RWPE2 (cell line): ENCODE results near the gene CYRIA.

Source experiments
- ATAC-seq: fragments of 200-7000 bp; cut with Tn5 transposase; 3 replicates; pipeline ENCODE4 v1.9.1; 2021; ENCODE audit warnings: low read depth
- DNase-seq: peaks from one replicate; pipeline ENCODE4 v3.0.0-alpha.2; 2020; ENCODE audit warnings: low spot score
- H3K27ac ChIP-seq: fragments of 450-650 bp; 2 replicates; pipeline ENCODE4 v1.5.1; 2017; ENCODE audit warnings: mild to moderate bottlenecking; ENCODE audit not compliant: poor library complexity, severe bottlenecking
- H3K27me3 ChIP-seq: fragments of 250-450 bp; sonication (Bioruptor Pico); 2 replicates; pipeline ENCODE4 v1.5.1; 2021; ENCODE audit warnings: mild to moderate bottlenecking, moderate library complexity; ENCODE audit not compliant: insufficient read depth, poor library complexity, severe bottlenecking
- H3K36me3 ChIP-seq: fragments of 250-450 bp; sonication (Bioruptor Pico); 2 replicates; pipeline ENCODE4 v1.5.1; 2020; ENCODE audit warnings: low read depth, mild to moderate bottlenecking, moderate library complexity
- H3K4me1 ChIP-seq: fragments of 250-450 bp; sonication (Bioruptor Pico); 2 replicates; pipeline ENCODE4 v1.5.1; 2021; ENCODE audit warnings: mild to moderate bottlenecking, moderate library complexity; ENCODE audit not compliant: insufficient read depth, poor library complexity, severe bottlenecking
- H3K4me3 ChIP-seq: fragments of 250-450 bp; sonication (Bioruptor Pico); 2 replicates; pipeline ENCODE4 v1.5.1; 2021; ENCODE audit warnings: mild to moderate bottlenecking, moderate library complexity; ENCODE audit not compliant: severe bottlenecking
- H3K9me3 ChIP-seq: fragments of 250-450 bp; sonication (Bioruptor Pico); 2 replicates; pipeline ENCODE4 v1.5.1; 2021; ENCODE audit warnings: mild to moderate bottlenecking, moderate library complexity; ENCODE audit not compliant: severe bottlenecking
- CTCF ChIP-seq: fragments of 450-650 bp; IDR thresholded peaks from one replicate; pipeline ENCODE4 v1.5.1; 2017; ENCODE audit warnings: mild to moderate bottlenecking, moderate library complexity; ENCODE audit not compliant: poor library complexity, severe bottlenecking

CYRIA gene

GRCh38 chr2:16640001-16640700 lies 25.5 kb downstream of the CYRIA start:
- Histone ChIP-seq H3K27me3 (no peaks in the 10 kb centered on the region), H3K27ac (no peak overlapping the region), H3K36me3 (no peaks in the 10 kb centered on the region), H3K4me1 (no peaks in the 10 kb centered on the region), H3K9me3 (no peaks in the 10 kb centered on the region), H3K4me3 (no peak overlapping the region)
- no peak for ATAC-seq
- no peak for TF ChIP-seq CTCF
- DNase-seq = no peak

- Histone ChIP-seq H3K4me1 (no peaks in the 10 kb centered on the region), H3K27me3 (no peaks in the 10 kb centered on the region), H3K27ac (no peak overlapping the region), H3K4me3 (no peak overlapping the region), H3K36me3 (no peaks in the 10 kb centered on the region), H3K9me3 (no peaks in the 10 kb centered on the region)
- DNase-seq = no peak
- ATAC-seq = no peak
- no peak for TF ChIP-seq CTCF
These were observed 26.2 kb downstream of the CYRIA start for GRCh38 chr2:16639431-16639830.

- no peaks in the 10 kb centered on the region for H3K9me3 ChIP-seq
- DNase-seq (no peak), ATAC-seq (no peak)
- H3K4me3 ChIP-seq = no peak overlapping the region
- H3K4me1 ChIP-seq = no peaks in the 10 kb centered on the region
- H3K27ac ChIP-seq = no peak overlapping the region
- TF ChIP-seq CTCF = no peak
- H3K27me3 ChIP-seq = no peaks in the 10 kb centered on the region
- H3K36me3 ChIP-seq = no peaks in the 10 kb centered on the region
These were observed 26.7 kb downstream of the CYRIA start for GRCh38 chr2:16638946-16639345.

- no peak for TF ChIP-seq CTCF
- Histone ChIP-seq H3K27me3 (no peaks in the 10 kb centered on the region), H3K4me1 (no peaks in the 10 kb centered on the region), H3K27ac (no peak overlapping the region), H3K9me3 (no peaks in the 10 kb centered on the region), H3K4me3 (no peak overlapping the region), H3K36me3 (no peaks in the 10 kb centered on the region)
- ATAC-seq = no peak
- DNase-seq = no peak
These were observed 28.3 kb downstream of the CYRIA start for GRCh38 chr2:16637304-16637703.

GRCh38 chr2:16635791-16636699 lies 29.6 kb downstream of the CYRIA start:
- H3K4me1 ChIP-seq = no peaks in the 10 kb centered on the region
- no peak overlapping the region for H3K27ac ChIP-seq
- ATAC-seq = no peak

More at GRCh38 chr2:16635791-16636699, 29.6 kb downstream of the CYRIA start:
- Histone ChIP-seq H3K9me3 (no peaks in the 10 kb centered on the region), H3K4me3 (no peak overlapping the region), H3K27me3 (no peaks in the 10 kb centered on the region), H3K36me3 (no peaks in the 10 kb centered on the region)
- no peak for DNase-seq
- no peak for TF ChIP-seq CTCF
